Measurements from ENCODE around the gene KIAA1217. TPM values are rescaled to one million over a fixed set of nuclear protein-coding genes. Genes with fewer than 3 reads are reported as not detected.

Gene KIAA1217
- total RNA-seq, 1 experiment from 2014 or later = 18.6 TPM

DNA sequence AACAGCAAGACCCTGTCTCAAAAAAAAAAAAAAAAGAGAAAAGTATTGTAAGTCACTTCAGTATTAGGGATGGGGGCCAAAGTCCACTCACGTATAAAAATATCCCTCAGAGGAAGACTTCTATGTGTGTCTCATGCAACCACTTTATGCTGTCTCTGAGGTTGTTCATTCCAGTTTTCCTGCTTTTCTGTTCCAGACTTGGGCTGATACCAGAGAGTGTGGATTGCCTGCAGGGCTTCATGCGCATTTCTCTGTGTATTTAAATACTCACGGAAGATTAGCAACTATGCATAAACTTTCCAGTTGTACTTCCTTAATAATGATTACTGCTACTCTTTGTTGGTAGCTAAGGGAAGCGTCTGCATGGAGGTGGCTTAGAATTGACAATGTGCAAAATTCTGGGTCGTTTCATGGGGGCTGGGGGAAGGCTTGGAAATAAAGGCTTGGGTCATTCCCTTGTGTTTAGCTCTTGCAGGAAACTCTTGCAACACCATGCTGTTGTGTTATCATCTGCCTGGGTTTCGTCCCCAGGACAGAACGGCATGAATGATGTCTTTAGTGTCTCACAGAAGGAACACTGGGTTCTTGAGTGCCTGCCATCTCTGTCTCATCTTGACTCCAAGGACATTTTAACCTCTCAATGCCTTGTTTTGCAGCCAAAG, 54.1 kb downstream of the KIAA1217 start:
- Histone ChIP-seq H3K4me2 (ENCODE audit: insufficient read depth, insufficient read length, low read length) (no peak overlapping the region), H2BK20ac (ENCODE audit: low read depth, low read length, poor library complexity, severe bottlenecking) (no peak overlapping the region), H3K14ac (ENCODE audit: insufficient read depth, low read length) (no peak overlapping the region), H3K4me1 (ENCODE audit: insufficient read depth, low read length) (peaks cover 4% of the 10 kb centered on the region), H2BK120ac (ENCODE audit: low read depth, low read length, poor library complexity, severe bottlenecking) (no peak overlapping the region), H3K9me3 (ENCODE audit: control insufficient read depth, low read depth, low read length) (no peaks in the 10 kb centered on the region), H4K5ac (ENCODE audit: insufficient read length, low read depth, low read length) (no peak overlapping the region), H4K91ac (ENCODE audit: insufficient read length, low read depth, low read length) (no peak overlapping the region), H4K8ac (replicated peaks; ENCODE audit: insufficient read length, low read depth, low read length) (no peak overlapping the region), H2BK12ac (ENCODE audit: insufficient read length, low read depth, low read length) (no peak overlapping the region), H4K20me1 (ENCODE audit: control insufficient read depth, insufficient read depth, insufficient read length) (no peaks in the 10 kb centered on the region), H3K9ac (ENCODE audit: extremely low read depth, insufficient read length, low read length) (no peak overlapping the region), H3K27ac (ENCODE audit: insufficient read length, low read depth, low read length) (no peak overlapping the region), H3T11ph (ENCODE audit: low read length) (no peak overlapping the region), H3K56ac (ENCODE audit: insufficient read length, low read depth, low read length) (no peak overlapping the region), H2BK5ac (ENCODE audit: insufficient read length, low read length) (no peak overlapping the region), H3K4ac (ENCODE audit: low read depth, low read length) (no peak overlapping the region), H3K27me3 (ENCODE audit: insufficient read depth, low read length) (no peaks in the 10 kb centered on the region), H2AK5ac (ENCODE audit: insufficient read length, low read length) (no peak overlapping the region), H2AFZ (ENCODE audit: low read length) (no peak overlapping the region), H3K79me2 (ENCODE audit: insufficient read depth, low read length) (no peaks in the 10 kb centered on the region), H3K18ac (ENCODE audit: insufficient read length, low read depth, low read length) (no peak overlapping the region), H3K23me2 (ENCODE audit: insufficient read length, low read depth, low read length, poor library complexity, severe bottlenecking) (no peaks in the 10 kb centered on the region), H3K79me1 (ENCODE audit: insufficient read depth, low read depth, low read length, poor library complexity, severe bottlenecking) (no peaks in the 10 kb centered on the region), H3K23ac (ENCODE audit: insufficient read length, low read depth, low read length) (no peak overlapping the region), H2BK15ac (ENCODE audit: low read depth, low read length) (no peak overlapping the region)
- H3K27me3 Mint-ChIP-seq (ENCODE audit: low read depth) = no peaks in the 10 kb centered on the region
- DNase-seq = no peak
- TF ChIP-seq, protein P1, sequence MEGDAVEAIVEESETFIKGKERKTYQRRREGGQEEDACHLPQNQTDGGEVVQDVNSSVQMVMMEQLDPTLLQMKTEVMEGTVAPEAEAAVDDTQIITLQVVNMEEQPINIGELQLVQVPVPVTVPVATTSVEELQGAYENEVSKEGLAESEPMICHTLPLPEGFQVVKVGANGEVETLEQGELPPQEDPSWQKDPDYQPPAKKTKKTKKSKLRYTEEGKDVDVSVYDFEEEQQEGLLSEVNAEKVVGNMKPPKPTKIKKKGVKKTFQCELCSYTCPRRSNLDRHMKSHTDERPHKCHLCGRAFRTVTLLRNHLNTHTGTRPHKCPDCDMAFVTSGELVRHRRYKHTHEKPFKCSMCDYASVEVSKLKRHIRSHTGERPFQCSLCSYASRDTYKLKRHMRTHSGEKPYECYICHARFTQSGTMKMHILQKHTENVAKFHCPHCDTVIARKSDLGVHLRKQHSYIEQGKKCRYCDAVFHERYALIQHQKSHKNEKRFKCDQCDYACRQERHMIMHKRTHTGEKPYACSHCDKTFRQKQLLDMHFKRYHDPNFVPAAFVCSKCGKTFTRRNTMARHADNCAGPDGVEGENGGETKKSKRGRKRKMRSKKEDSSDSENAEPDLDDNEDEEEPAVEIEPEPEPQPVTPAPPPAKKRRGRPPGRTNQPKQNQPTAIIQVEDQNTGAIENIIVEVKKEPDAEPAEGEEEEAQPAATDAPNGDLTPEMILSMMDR (conservative IDR thresholded peaks at IDR 0.05) = no peak
- peaks cover 17 to 26% of the 10 kb centered on the region in 2 experiments for H3K4me1 Mint-ChIP-seq
- H3K36me3 Mint-ChIP-seq (ENCODE audit: insufficient read depth in 1 of 3, low read depth in 3 of 3) = peaks cover 3 to 22% (median 7%) of the 10 kb centered on the region in 3 experiments; a peak in 5 of 7 replicates
- peak overlapping the region in 2 of 3 experiments; percentile 32 to 55; a peak in 3 of 7 replicates for H3K27ac Mint-ChIP-seq
- H3K4me3 Mint-ChIP-seq = no peak overlapping the region
- H3K9me3 Mint-ChIP-seq = peaks cover 0 to 3% of the 10 kb centered on the region in 2 experiments; a peak in 1 of 5 replicates
- WGBS (ENCODE audit: extremely low coverage, insufficient read length, low lambda C conversion rate) = no CpG with 5 or more reads among the region's 7 CpGs

All from H9 (cell line).